Measurements from ENCODE around the gene ZFYVE16. TPM values are rescaled to one million over a fixed set of nuclear protein-coding genes. Genes with fewer than 3 reads are reported as not detected.

ZFYVE16 gene
- total RNA-seq, 1 experiment from 2014 or later, result 50.2 TPM

- Mint-ChIP-seq H3K27ac (ENCODE audit: unreplicated experiment) (no peak overlapping the region), H3K4me1 (ENCODE audit: low read depth, unreplicated experiment) (peaks cover 7% of the 10 kb centered on the region), H3K27me3 (ENCODE audit: insufficient read depth, unreplicated experiment) (no peaks in the 10 kb centered on the region), H3K4me3 (ENCODE audit: unreplicated experiment) (no peak overlapping the region), H3K9me3 (ENCODE audit: unreplicated experiment) (no peaks in the 10 kb centered on the region), H3K36me3 (ENCODE audit: insufficient read depth, unreplicated experiment) (no peaks in the 10 kb centered on the region)
- BruUV-seq (replicated peaks), result no TSS peak
- Histone ChIP-seq H3K4me3 (ENCODE audit: low read depth, low read length) (no peak overlapping the region), H3K9me3 (no peaks in the 10 kb centered on the region), H3K36me3 (ENCODE audit: control insufficient read depth, insufficient read depth, low read length) (no peaks in the 10 kb centered on the region), H3K27me3 (replicated peaks; ENCODE audit: control insufficient read depth, insufficient read depth, low read length) (no peaks in the 10 kb centered on the region), H3K4me1 (no peaks in the 10 kb centered on the region)
- ChIA-PET CTCF (interaction anchor here (0.8 kb wide), 1 partner anchor 23 kb away, joined by 3 read pairs; no protein-coding TSS in a partner anchor), POLR2A (no interaction called here)
- intact Hi-C loops (cut with micrococcal nuclease; ENCODE audit: unreplicated experiment), result no loop called here
- TF ChIP-seq, protein P1, sequence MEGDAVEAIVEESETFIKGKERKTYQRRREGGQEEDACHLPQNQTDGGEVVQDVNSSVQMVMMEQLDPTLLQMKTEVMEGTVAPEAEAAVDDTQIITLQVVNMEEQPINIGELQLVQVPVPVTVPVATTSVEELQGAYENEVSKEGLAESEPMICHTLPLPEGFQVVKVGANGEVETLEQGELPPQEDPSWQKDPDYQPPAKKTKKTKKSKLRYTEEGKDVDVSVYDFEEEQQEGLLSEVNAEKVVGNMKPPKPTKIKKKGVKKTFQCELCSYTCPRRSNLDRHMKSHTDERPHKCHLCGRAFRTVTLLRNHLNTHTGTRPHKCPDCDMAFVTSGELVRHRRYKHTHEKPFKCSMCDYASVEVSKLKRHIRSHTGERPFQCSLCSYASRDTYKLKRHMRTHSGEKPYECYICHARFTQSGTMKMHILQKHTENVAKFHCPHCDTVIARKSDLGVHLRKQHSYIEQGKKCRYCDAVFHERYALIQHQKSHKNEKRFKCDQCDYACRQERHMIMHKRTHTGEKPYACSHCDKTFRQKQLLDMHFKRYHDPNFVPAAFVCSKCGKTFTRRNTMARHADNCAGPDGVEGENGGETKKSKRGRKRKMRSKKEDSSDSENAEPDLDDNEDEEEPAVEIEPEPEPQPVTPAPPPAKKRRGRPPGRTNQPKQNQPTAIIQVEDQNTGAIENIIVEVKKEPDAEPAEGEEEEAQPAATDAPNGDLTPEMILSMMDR (IDR thresholded peaks at IDR 0.05; ENCODE audit: insufficient read depth in 1 of 2, low read depth in 1 of 2, low read length in 1 of 2, severe bottlenecking in 1 of 2, unreplicated experiment in 1 of 2), result no peak
- no peak for DNase-seq
Measured at GRCh38 chr5:80368661-80369480, 39.0 kb upstream of the ZFYVE16 start.

DNA sequence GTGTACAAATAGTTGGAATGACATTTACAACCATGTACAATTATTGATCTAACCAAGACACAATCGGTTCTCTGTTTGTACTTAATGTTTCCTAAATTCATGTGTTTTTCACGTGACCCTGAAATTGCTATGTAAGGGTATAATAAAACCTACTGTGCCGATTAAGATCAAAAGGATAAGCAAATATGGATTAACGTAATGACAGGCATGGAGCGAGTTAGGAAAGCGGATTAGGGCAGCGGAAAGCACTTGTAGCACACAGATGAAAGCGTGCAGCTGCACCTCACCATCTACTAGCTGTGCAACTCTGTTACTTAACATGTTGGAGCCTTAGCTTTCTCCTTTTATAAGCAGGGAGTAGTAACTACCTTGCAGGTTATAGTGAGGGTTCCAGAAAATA lies 38.3 kb upstream of the ZFYVE16 start:
- no peak overlapping the region for H3K4me3 Mint-ChIP-seq (ENCODE audit: unreplicated experiment)

GRCh38 chr5:80370390-80370789 lies 37.5 kb upstream of the ZFYVE16 start:
- Mint-ChIP-seq H3K36me3 (ENCODE audit: insufficient read depth, unreplicated experiment) (no peaks in the 10 kb centered on the region), H3K9me3 (ENCODE audit: unreplicated experiment) (no peaks in the 10 kb centered on the region), H3K4me3 (ENCODE audit: unreplicated experiment) (no peak overlapping the region), H3K27me3 (ENCODE audit: insufficient read depth, unreplicated experiment) (no peaks in the 10 kb centered on the region), H3K4me1 (ENCODE audit: low read depth, unreplicated experiment) (peaks cover 7% of the 10 kb centered on the region), H3K27ac (ENCODE audit: unreplicated experiment) (no peak overlapping the region)
- ChIA-PET CTCF (no interaction called here), POLR2A (interaction anchor here (1.1 kb wide), 1 partner anchor 204 kb away, joined by 3 read pairs; no protein-coding TSS in a partner anchor)
- no peak overlapping the region for H3K4me3 ChIP-seq (ENCODE audit: low read depth, low read length)
- intact Hi-C loops (cut with micrococcal nuclease; ENCODE audit: unreplicated experiment), result no loop called here
- H3K27me3 ChIP-seq (replicated peaks; ENCODE audit: control insufficient read depth, insufficient read depth, low read length), result no peaks in the 10 kb centered on the region
- no peak for DNase-seq
- TF ChIP-seq, protein P1 (IDR thresholded peaks at IDR 0.05; ENCODE audit: insufficient read depth in 1 of 2, low read depth in 1 of 2, low read length in 1 of 2, severe bottlenecking in 1 of 2, unreplicated experiment in 1 of 2), result no peak
- no peaks in the 10 kb centered on the region for H3K36me3 ChIP-seq (ENCODE audit: control insufficient read depth, insufficient read depth, low read length)
- no peaks in the 10 kb centered on the region for H3K4me1 ChIP-seq
- no TSS peak for BruUV-seq (replicated peaks)
- no peaks in the 10 kb centered on the region for H3K9me3 ChIP-seq

More for the DNA sequence above, 38.3 kb upstream of the ZFYVE16 start:
- TF ChIP-seq, protein P1 (IDR thresholded peaks at IDR 0.05; ENCODE audit: insufficient read depth in 1 of 2, low read depth in 1 of 2, low read length in 1 of 2, severe bottlenecking in 1 of 2, unreplicated experiment in 1 of 2), result no peak
- Histone ChIP-seq H3K27me3 (replicated peaks; ENCODE audit: control insufficient read depth, insufficient read depth, low read length) (no peaks in the 10 kb centered on the region), H3K4me3 (ENCODE audit: low read depth, low read length) (no peak overlapping the region), H3K9me3 (no peaks in the 10 kb centered on the region), H3K4me1 (no peaks in the 10 kb centered on the region), H3K36me3 (ENCODE audit: control insufficient read depth, insufficient read depth, low read length) (no peaks in the 10 kb centered on the region)
- BruUV-seq (replicated peaks), result no TSS peak
- Mint-ChIP-seq H3K36me3 (ENCODE audit: insufficient read depth, unreplicated experiment) (no peaks in the 10 kb centered on the region), H3K27ac (ENCODE audit: unreplicated experiment) (no peak overlapping the region), H3K27me3 (ENCODE audit: insufficient read depth, unreplicated experiment) (no peaks in the 10 kb centered on the region), H3K9me3 (ENCODE audit: unreplicated experiment) (no peaks in the 10 kb centered on the region), H3K4me1 (ENCODE audit: low read depth, unreplicated experiment) (peaks cover 7% of the 10 kb centered on the region)
- POLR2A ChIA-PET, result interaction anchor here (1.1 kb wide), 1 partner anchor 203 kb away, joined by 3 read pairs; no protein-coding TSS in a partner anchor
- intact Hi-C loops (cut with micrococcal nuclease; ENCODE audit: unreplicated experiment), result no loop called here
- DNase-seq, result peak in 1 of 2 experiments; percentile 22
- CTCF ChIA-PET, result interaction anchor here (0.8 kb wide), 1 partner anchor 23 kb away, joined by 3 read pairs; no protein-coding TSS in a partner anchor
